ENCODE data around the gene ATP8A2. TPM values are rescaled to one million over a fixed set of nuclear protein-coding genes. Genes with fewer than 3 reads are reported as not detected.

Gene ATP8A2
- total RNA-seq, 1 donor from 2014 or later: 39.1 TPM

GRCh38 chr13:25733696-25734435, 362.1 kb downstream of the ATP8A2 start:
- Mint-ChIP-seq H3K27me3 (ENCODE audit: low read depth) (no peaks in the 10 kb centered on the region), H3K9me3 (no peaks in the 10 kb centered on the region), H3K36me3 (no peaks in the 10 kb centered on the region), H3K27ac (no peak overlapping the region), H3K4me1 (peaks cover 18% of the 10 kb centered on the region), H3K4me3 (no peak overlapping the region)
- no peak for TF ChIP-seq CTCF (IDR thresholded peaks at IDR 0.05; ENCODE audit: unreplicated experiment)
- no peak for DNase-seq (ENCODE audit: low spot score in 2 of 2, unreplicated experiment in 2 of 2)

GRCh38 chr13:25738342-25739196, 366.8 kb downstream of the ATP8A2 start:
- H3K27me3 Mint-ChIP-seq (ENCODE audit: low read depth): no peaks in the 10 kb centered on the region
- no peak for TF ChIP-seq CTCF (IDR thresholded peaks at IDR 0.05; ENCODE audit: unreplicated experiment)
- H3K27ac Mint-ChIP-seq: peak overlapping the region; percentile 47
- peaks cover 22% of the 10 kb centered on the region for H3K4me1 Mint-ChIP-seq
- no peaks in the 10 kb centered on the region for H3K9me3 Mint-ChIP-seq
- no peak for DNase-seq (ENCODE audit: low spot score in 2 of 2, unreplicated experiment in 2 of 2)
- no peaks in the 10 kb centered on the region for H3K36me3 Mint-ChIP-seq
- no peak overlapping the region for H3K4me3 Mint-ChIP-seq

- H3K4me1 Mint-ChIP-seq: peaks cover 26% of the 10 kb centered on the region
- H3K9me3 Mint-ChIP-seq: no peaks in the 10 kb centered on the region
- TF ChIP-seq CTCF (IDR thresholded peaks at IDR 0.05; ENCODE audit: unreplicated experiment): no peak
- H3K4me3 Mint-ChIP-seq: no peak overlapping the region
- H3K27me3 Mint-ChIP-seq (ENCODE audit: low read depth): no peaks in the 10 kb centered on the region
- no peak overlapping the region for H3K27ac Mint-ChIP-seq
- no peaks in the 10 kb centered on the region for H3K36me3 Mint-ChIP-seq
- DNase-seq (ENCODE audit: low spot score in 2 of 2, unreplicated experiment in 2 of 2): no peak
Observed at GRCh38 chr13:25739376-25739775, 367.6 kb downstream of the ATP8A2 start.

GRCh38 chr13:25741796-25742195, 370.0 kb downstream of the ATP8A2 start:
- Mint-ChIP-seq H3K27ac (no peak overlapping the region), H3K4me3 (no peak overlapping the region), H3K4me1 (peaks cover 24% of the 10 kb centered on the region), H3K36me3 (no peaks in the 10 kb centered on the region), H3K27me3 (ENCODE audit: low read depth) (no peaks in the 10 kb centered on the region), H3K9me3 (no peaks in the 10 kb centered on the region)
- no peak for DNase-seq (ENCODE audit: low spot score in 2 of 2, unreplicated experiment in 2 of 2)
- no peak for TF ChIP-seq CTCF (IDR thresholded peaks at IDR 0.05; ENCODE audit: unreplicated experiment)

- DNase-seq (ENCODE audit: low spot score in 2 of 2, unreplicated experiment in 2 of 2): no peak
Observed at GRCh38 chr13:25742220-25742619, 370.4 kb downstream of the ATP8A2 start.

More at GRCh38 chr13:25742220-25742619, 370.4 kb downstream of the ATP8A2 start:
- Mint-ChIP-seq H3K4me1 (peaks cover 23% of the 10 kb centered on the region), H3K36me3 (no peaks in the 10 kb centered on the region), H3K27me3 (ENCODE audit: low read depth) (no peaks in the 10 kb centered on the region), H3K9me3 (no peaks in the 10 kb centered on the region), H3K4me3 (no peak overlapping the region), H3K27ac (no peak overlapping the region)
- TF ChIP-seq CTCF (IDR thresholded peaks at IDR 0.05; ENCODE audit: unreplicated experiment): no peak

All from mesothelial cell of epicardium (in vitro differentiated cells).